H9 (cell line): ENCODE data around the gene NPAS3. TPM values are rescaled to one million over a fixed set of nuclear protein-coding genes. Genes with fewer than 3 reads are reported as not detected.

Source experiments
- DNase-seq: peaks from one replicate; pipeline ENCODE4 v3.0.0-alpha.2; 2017
- H2AFZ ChIP-seq: one replicate; pipeline ENCODE4 v1.6.1; 2013; ENCODE audit warnings: mild to moderate bottlenecking, low read length, control low read depth, moderate library complexity
- H2AK5ac ChIP-seq: 2 replicates; pipeline ENCODE4 v1.6.1; 2013; ENCODE audit warnings: low read length, control low read depth, mixed read lengths; ENCODE audit not compliant: insufficient read length
- H2BK120ac ChIP-seq: one replicate; pipeline ENCODE4 v1.6.1; 2013; ENCODE audit warnings: low read depth, mild to moderate bottlenecking, low read length, control low read depth, inconsistent platforms; ENCODE audit not compliant: poor library complexity, severe bottlenecking
- H2BK12ac ChIP-seq: 2 replicates; pipeline ENCODE4 v1.6.1; 2013; ENCODE audit warnings: low read length, control low read depth, mixed read lengths, low read depth; ENCODE audit not compliant: insufficient read length
- H2BK15ac ChIP-seq: 2 replicates; pipeline ENCODE4 v1.6.1; 2013; ENCODE audit warnings: low read depth, low read length, control low read depth
- H2BK20ac ChIP-seq: one replicate; pipeline ENCODE4 v1.6.1; 2013; ENCODE audit warnings: low read depth, mild to moderate bottlenecking, low read length, control low read depth, inconsistent platforms; ENCODE audit not compliant: poor library complexity, severe bottlenecking
- H2BK5ac ChIP-seq: 2 replicates; pipeline ENCODE4 v1.6.1; 2013; ENCODE audit warnings: low read length, control low read depth, mixed read lengths; ENCODE audit not compliant: insufficient read length
- H3K14ac ChIP-seq: 2 replicates; pipeline ENCODE4 v1.6.1; 2013; ENCODE audit warnings: low read length, control low read depth; ENCODE audit not compliant: insufficient read depth
- H3K18ac ChIP-seq: 2 replicates; pipeline ENCODE4 v1.6.1; 2013; ENCODE audit warnings: low read depth, mild to moderate bottlenecking, mixed read lengths, low read length, control low read depth; ENCODE audit not compliant: insufficient read length
- H3K23ac ChIP-seq: 2 replicates; pipeline ENCODE4 v1.6.1; 2013; ENCODE audit warnings: low read length, control low read depth, mixed read lengths, low read depth; ENCODE audit not compliant: insufficient read length
- H3K23me2 ChIP-seq: 2 replicates; pipeline ENCODE4 v1.6.1; 2013; ENCODE audit warnings: low read depth, mild to moderate bottlenecking, mixed read lengths, low read length, control low read depth; ENCODE audit not compliant: insufficient read length, poor library complexity, severe bottlenecking
- H3K27ac ChIP-seq: 2 replicates; pipeline ENCODE4 v1.5.1; 2013; ENCODE audit warnings: low read length, control low read depth, mixed read lengths, low read depth; ENCODE audit not compliant: insufficient read length
- H3K27me3 ChIP-seq: 2 replicates; pipeline ENCODE4 v1.6.1; 2013; ENCODE audit warnings: low read length, control low read depth, inconsistent platforms; ENCODE audit not compliant: insufficient read depth
- H3K4ac ChIP-seq: 2 replicates; pipeline ENCODE4 v1.6.1; 2013; ENCODE audit warnings: low read depth, mild to moderate bottlenecking, control low read depth, inconsistent platforms, low read length, moderate library complexity
- H3K4me1 ChIP-seq: 2 replicates; pipeline ENCODE4 v1.6.1; 2013; ENCODE audit warnings: low read length, control low read depth, inconsistent platforms; ENCODE audit not compliant: insufficient read depth
- H3K4me2 ChIP-seq: 2 replicates; pipeline ENCODE4 v1.6.1; 2013; ENCODE audit warnings: low read length, control low read depth, mixed read lengths; ENCODE audit not compliant: insufficient read length, insufficient read depth
- H3K56ac ChIP-seq: 2 replicates; pipeline ENCODE4 v1.6.1; 2013; ENCODE audit warnings: low read depth, mild to moderate bottlenecking, mixed read lengths, low read length, control low read depth; ENCODE audit not compliant: insufficient read length
- H3K79me1 ChIP-seq: 2 replicates; pipeline ENCODE4 v1.6.1; 2013; ENCODE audit warnings: low read depth, mild to moderate bottlenecking, moderate library complexity, low read length, control low read depth, inconsistent platforms; ENCODE audit not compliant: insufficient read depth, poor library complexity, severe bottlenecking
- H3K79me2 ChIP-seq: 2 replicates; pipeline ENCODE4 v1.6.1; 2013; ENCODE audit warnings: low read length, control low read depth, inconsistent platforms; ENCODE audit not compliant: insufficient read depth
- H3K9ac ChIP-seq: 2 replicates; pipeline ENCODE4 v1.6.1; 2013; ENCODE audit warnings: low read length, control low read depth, mixed read lengths; ENCODE audit not compliant: insufficient read length; ENCODE audit errors: extremely low read depth
- H3K9me3 ChIP-seq: one replicate; pipeline ENCODE4 v1.6.1; 2013; ENCODE audit warnings: low read depth, low read length, inconsistent platforms; ENCODE audit not compliant: control insufficient read depth
- H3T11ph ChIP-seq: one replicate; pipeline ENCODE4 v1.6.1; 2013; ENCODE audit warnings: mild to moderate bottlenecking, low read length, control low read depth, inconsistent platforms
- H4K20me1 ChIP-seq: one replicate; pipeline ENCODE4 v1.6.1; 2013; ENCODE audit not compliant: control insufficient read depth, insufficient read length, insufficient read depth
- H4K5ac ChIP-seq: 2 replicates; pipeline ENCODE4 v1.6.1; 2013; ENCODE audit warnings: low read depth, mild to moderate bottlenecking, mixed read lengths, low read length, control low read depth; ENCODE audit not compliant: insufficient read length
- H4K8ac ChIP-seq: replicated peaks from 2 replicates; pipeline ENCODE4 v1.6.1; 2013; ENCODE audit warnings: low read length, control low read depth, mixed read lengths, low read depth; ENCODE audit not compliant: insufficient read length
- H4K91ac ChIP-seq: 2 replicates; pipeline ENCODE4 v1.6.1; 2013; ENCODE audit warnings: low read depth, mild to moderate bottlenecking, moderate library complexity, mixed read lengths, low read length, control low read depth; ENCODE audit not compliant: insufficient read length
- H3K27ac Mint-ChIP-seq, 3 experiments: 2 replicates in 2 of 3; 3 replicates in 1 of 3; pipeline ENCODE4 v1.8.0; 2020 to 2021; ENCODE audit warnings: mixed read lengths in 3 of 3, mild to moderate bottlenecking in 1 of 3, moderate library complexity in 1 of 3
- H3K27me3 Mint-ChIP-seq: 2 replicates; pipeline ENCODE4 v1.8.0; 2021; ENCODE audit warnings: low read depth, mild to moderate bottlenecking, moderate library complexity, mixed read lengths
- H3K36me3 Mint-ChIP-seq, 3 experiments: 2 replicates in 2 of 3; 3 replicates in 1 of 3; pipeline ENCODE4 v1.8.0; 2020 to 2021; ENCODE audit warnings: low read depth in 3 of 3, mixed read lengths in 3 of 3; ENCODE audit not compliant: insufficient read depth in 1 of 3
- H3K4me1 Mint-ChIP-seq, 2 experiments: 2 replicates each; pipeline ENCODE4 v1.8.0; 2020; ENCODE audit warnings: mixed read lengths in 2 of 2
- H3K4me3 Mint-ChIP-seq, 2 experiments: 2 replicates in 1 of 2; 3 replicates in 1 of 2; pipeline ENCODE4 v1.8.0; 2020 to 2021; ENCODE audit warnings: mild to moderate bottlenecking in 2 of 2, mixed read lengths in 2 of 2, moderate library complexity in 1 of 2
- H3K9me3 Mint-ChIP-seq, 2 experiments: 2 replicates in 1 of 2; 3 replicates in 1 of 2; pipeline ENCODE4 v1.8.0; 2020; ENCODE audit warnings: mild to moderate bottlenecking in 2 of 2, mixed read lengths in 2 of 2, moderate library complexity in 1 of 2
- CTCF ChIP-seq: fragments of 200-600 bp; sonication (generic); conservative IDR thresholded peaks from 3 replicates; pipeline ENCODE4 v1.8.0; 2021; ENCODE audit warnings: antibody characterized with exemption, mild to moderate bottlenecking
- WGBS: extraction: QIAGEN DNeasy Blood & Tissue Kit; methylation state at CpG from one replicate; pipeline ENCODE4 v1.1.7; 2013; ENCODE audit warnings: missing lambda C conversion rate, low lambda C conversion rate, mixed read lengths; ENCODE audit not compliant: insufficient read length; ENCODE audit errors: extremely low coverage; 5-methylcytosine and 5-hydroxymethylcytosine counted together
- total RNA-seq: library from RNA; stranded (reverse); gene quantifications from 2 replicates; pipeline ENCODE4 v1.2.1, GENCODE V29; 2021

NPAS3 gene
- total RNA-seq, 1 experiment from 2014 or later: 0.17 TPM

DNA sequence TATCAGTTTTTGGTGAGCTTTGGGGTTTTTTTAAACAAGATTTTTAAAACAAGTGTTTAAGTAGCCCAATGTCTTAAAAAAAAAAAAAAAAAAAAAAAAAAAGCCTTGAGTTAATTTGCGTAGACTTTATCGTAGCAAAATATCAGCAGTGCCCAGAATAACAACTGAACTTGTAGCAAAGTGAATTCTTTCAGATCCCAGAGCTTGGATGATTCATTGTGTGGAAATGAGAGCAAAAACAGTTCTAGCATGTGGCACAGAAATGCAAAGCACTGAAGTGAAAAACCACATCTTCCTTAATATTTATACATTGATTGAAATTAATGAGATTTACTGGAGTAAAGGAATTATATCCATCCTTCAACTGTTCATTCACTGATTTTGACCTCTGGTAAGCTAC, 754.1 kb downstream of the NPAS3 start:
- no peaks in the 10 kb centered on the region for H3K4me1 Mint-ChIP-seq
- H3K4me2 ChIP-seq: no peak overlapping the region

More for the DNA sequence above, 754.1 kb downstream of the NPAS3 start:
- no peak for TF ChIP-seq CTCF
- Histone ChIP-seq H4K91ac (no peak overlapping the region), H3K9ac (no peak overlapping the region), H3K27me3 (no peaks in the 10 kb centered on the region), H3K4ac (no peak overlapping the region), H3K56ac (no peak overlapping the region), H2AK5ac (no peak overlapping the region), H3K23me2 (no peaks in the 10 kb centered on the region), H4K20me1 (no peaks in the 10 kb centered on the region), H2BK20ac (no peak overlapping the region), H3K79me2 (no peaks in the 10 kb centered on the region), H3K4me1 (no peaks in the 10 kb centered on the region), H3K79me1 (no peaks in the 10 kb centered on the region), H3K23ac (no peak overlapping the region), H3T11ph (no peak overlapping the region), H3K18ac (no peak overlapping the region), H2BK120ac (no peak overlapping the region), H2AFZ (no peak overlapping the region), H4K8ac (no peak overlapping the region), H3K14ac (no peak overlapping the region), H2BK15ac (no peak overlapping the region), H4K5ac (no peak overlapping the region), H3K27ac (no peak overlapping the region), H2BK12ac (no peak overlapping the region), H2BK5ac (no peak overlapping the region), H3K9me3 (no peaks in the 10 kb centered on the region)
- Mint-ChIP-seq H3K9me3 (no peaks in the 10 kb centered on the region), H3K36me3 (no peaks in the 10 kb centered on the region), H3K27ac (no peak overlapping the region), H3K27me3 (no peaks in the 10 kb centered on the region), H3K4me3 (no peak overlapping the region)
- DNase-seq: no peak
- WGBS: no CpG with 5 or more reads among the region's 2 CpGs
